ENCODE results near the gene ARHGAP22.

The ARHGAP22 gene

GRCh38 chr10:48606530-48607355 is 1.9 kb upstream of the ARHGAP22 start:
- TF ChIP-seq POLR2A (IDR thresholded peaks at IDR 0.05; ENCODE audit: low read depth, low read length): no peak; the same call in 1 of the 2 replicates
- FAIRE-seq: peak; percentile 15
- DNase-seq (ENCODE audit: insufficient read length, low spot score): peak; percentile 78

- no peak for FAIRE-seq
- DNase-seq (ENCODE audit: insufficient read length, low spot score): peak; percentile 30
- no peak for TF ChIP-seq POLR2A (IDR thresholded peaks at IDR 0.05; ENCODE audit: low read depth, low read length)
Observed at GRCh38 chr10:48605786-48606529, 1.1 kb upstream of the ARHGAP22 start.

GRCh38 chr10:48604039-48604990 is 558 bp downstream of the ARHGAP22 start:
- DNase-seq (ENCODE audit: insufficient read length, low spot score) (no peak), FAIRE-seq (no peak)
- no peak for TF ChIP-seq POLR2A (IDR thresholded peaks at IDR 0.05; ENCODE audit: low read depth, low read length)

- no peak for TF ChIP-seq POLR2A (IDR thresholded peaks at IDR 0.05; ENCODE audit: low read depth, low read length)
- no peak for FAIRE-seq
- no peak for DNase-seq (ENCODE audit: insufficient read length, low spot score)
Observed at GRCh38 chr10:48603421-48604038, 1.3 kb downstream of the ARHGAP22 start.

GRCh38 chr10:48602401-48603135 is 2.3 kb downstream of the ARHGAP22 start:
- FAIRE-seq: no peak
- DNase-seq (ENCODE audit: insufficient read length, low spot score): no peak
- no peak for TF ChIP-seq POLR2A (IDR thresholded peaks at IDR 0.05; ENCODE audit: low read depth, low read length)

- no peak for TF ChIP-seq POLR2A (IDR thresholded peaks at IDR 0.05; ENCODE audit: low read depth, low read length)
- DNase-seq (ENCODE audit: insufficient read length, low spot score) (no peak), FAIRE-seq (no peak)
Observed at GRCh38 chr10:48601789-48602188, 3.1 kb downstream of the ARHGAP22 start.

- no peak for TF ChIP-seq POLR2A (IDR thresholded peaks at IDR 0.05; ENCODE audit: low read depth, low read length)
- FAIRE-seq (no peak), DNase-seq (ENCODE audit: insufficient read length, low spot score) (no peak)
Observed at GRCh38 chr10:48600645-48601505, 4.0 kb downstream of the ARHGAP22 start.

GRCh38 chr10:48599830-48600134 is 5.1 kb downstream of the ARHGAP22 start:
- FAIRE-seq (no peak), DNase-seq (ENCODE audit: insufficient read length, low spot score) (no peak)
- TF ChIP-seq POLR2A (IDR thresholded peaks at IDR 0.05; ENCODE audit: low read depth, low read length): no peak

- TF ChIP-seq POLR2A (IDR thresholded peaks at IDR 0.05; ENCODE audit: low read depth, low read length): no peak
- FAIRE-seq (no peak), DNase-seq (ENCODE audit: insufficient read length, low spot score) (no peak)
Observed at GRCh38 chr10:48598936-48599829, 5.7 kb downstream of the ARHGAP22 start.

- DNase-seq (ENCODE audit: insufficient read length, low spot score): no peak
- TF ChIP-seq POLR2A (IDR thresholded peaks at IDR 0.05; ENCODE audit: low read depth, low read length): no peak
- FAIRE-seq: no peak
Observed at GRCh38 chr10:48598243-48598935, 6.5 kb downstream of the ARHGAP22 start.

GRCh38 chr10:48595539-48595932 is 9.3 kb downstream of the ARHGAP22 start:
- TF ChIP-seq POLR2A (IDR thresholded peaks at IDR 0.05; ENCODE audit: low read depth, low read length): no peak
- no peak for DNase-seq (ENCODE audit: insufficient read length, low spot score)
- no peak for FAIRE-seq
